Measurements from ENCODE around the gene IFT122.
"Not testable (repeated sequence)": the region's sequence is repeated elsewhere in the genome, so short reads cannot be mapped to it uniquely, and the experiment has no call there.

GRCh38 chr3:129487868-129488335, 47.9 kb downstream of the IFT122 start:
- TF ChIP-seq POLR2A (IDR thresholded peaks at IDR 0.05; ENCODE audit: low read depth, low read length); BHLHE40 (IDR thresholded peaks at IDR 0.05; ENCODE audit: low read depth, low read length); SMC3 (IDR thresholded peaks at IDR 0.05; ENCODE audit: low read depth, low read length); CHD1 (IDR thresholded peaks at IDR 0.05; ENCODE audit: low read depth, low read length); MAZ (IDR thresholded peaks at IDR 0.05; ENCODE audit: borderline replicate concordance, low read depth, low read length); MXI1 (IDR thresholded peaks at IDR 0.05; ENCODE audit: borderline replicate concordance, low read depth, low read length); RFX5 (IDR thresholded peaks at IDR 0.05; ENCODE audit: low read depth, low read length); USF2 (IDR thresholded peaks at IDR 0.05; ENCODE audit: low read depth, low read length); CEBPB (IDR thresholded peaks at IDR 0.05; ENCODE audit: low read depth, low read length); ELK1 (IDR thresholded peaks at IDR 0.05; ENCODE audit: borderline replicate concordance, low read depth, low read length); RAD21 (IDR thresholded peaks at IDR 0.05; ENCODE audit: low read length); MAFK (IDR thresholded peaks at IDR 0.05; ENCODE audit: low read depth, low read length): not testable (repeated sequence)
- TF ChIP-seq, protein P1, sequence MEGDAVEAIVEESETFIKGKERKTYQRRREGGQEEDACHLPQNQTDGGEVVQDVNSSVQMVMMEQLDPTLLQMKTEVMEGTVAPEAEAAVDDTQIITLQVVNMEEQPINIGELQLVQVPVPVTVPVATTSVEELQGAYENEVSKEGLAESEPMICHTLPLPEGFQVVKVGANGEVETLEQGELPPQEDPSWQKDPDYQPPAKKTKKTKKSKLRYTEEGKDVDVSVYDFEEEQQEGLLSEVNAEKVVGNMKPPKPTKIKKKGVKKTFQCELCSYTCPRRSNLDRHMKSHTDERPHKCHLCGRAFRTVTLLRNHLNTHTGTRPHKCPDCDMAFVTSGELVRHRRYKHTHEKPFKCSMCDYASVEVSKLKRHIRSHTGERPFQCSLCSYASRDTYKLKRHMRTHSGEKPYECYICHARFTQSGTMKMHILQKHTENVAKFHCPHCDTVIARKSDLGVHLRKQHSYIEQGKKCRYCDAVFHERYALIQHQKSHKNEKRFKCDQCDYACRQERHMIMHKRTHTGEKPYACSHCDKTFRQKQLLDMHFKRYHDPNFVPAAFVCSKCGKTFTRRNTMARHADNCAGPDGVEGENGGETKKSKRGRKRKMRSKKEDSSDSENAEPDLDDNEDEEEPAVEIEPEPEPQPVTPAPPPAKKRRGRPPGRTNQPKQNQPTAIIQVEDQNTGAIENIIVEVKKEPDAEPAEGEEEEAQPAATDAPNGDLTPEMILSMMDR (conservative IDR thresholded peaks at IDR 0.05; ENCODE audit: low read depth, low read length), result not testable (repeated sequence)

Measured in IMR-90 (cell line).